Measurements from ENCODE around the gene CLBA1. TPM values are rescaled to one million over a fixed set of nuclear protein-coding genes. Genes with fewer than 3 reads are reported as not detected.

The CLBA1 gene
- total and polyA plus RNA-seq, 2 experiments from 2014 or later: 1.6 to 1.8 TPM

GRCh38 chr14:105026033-105026785 is 40.6 kb downstream of the CLBA1 start:
- ATAC-seq (no peak), DNase-seq (ENCODE audit: low spot score) (no peak)
- no peaks in the 10 kb centered on the region for H3K9me3 Mint-ChIP-seq
- no peak overlapping the region for H2AFZ ChIP-seq
- no peak overlapping the region for H3K27ac Mint-ChIP-seq
- H3K79me2 ChIP-seq (replicated peaks; ENCODE audit: insufficient read depth): peaks cover 15% of the 10 kb centered on the region
- H3K36me3 ChIP-seq (ENCODE audit: insufficient read depth): no peaks in the 10 kb centered on the region
- no peak for TF ChIP-seq ETS1 (IDR thresholded peaks at IDR 0.05)
- TF ChIP-seq JUNB (IDR thresholded peaks at IDR 0.05; ENCODE audit: unreplicated experiment): no peak
- no peak for TF ChIP-seq EZH2phosphoT487 (IDR thresholded peaks at IDR 0.05; ENCODE audit: unreplicated experiment)
- no peak for TF ChIP-seq ZNF462 (CRISPR knock-in tag; IDR thresholded peaks at IDR 0.05)
- TF ChIP-seq POLR2AphosphoS5 (IDR thresholded peaks at IDR 0.05; ENCODE audit: low read depth): no peak
- TF ChIP-seq EZH2 (IDR thresholded peaks at IDR 0.05; ENCODE audit: low read depth, unreplicated experiment): no peak
- TF ChIP-seq NANOG (IDR thresholded peaks at IDR 0.05; ENCODE audit: borderline replicate concordance): no peak
- TF ChIP-seq REST (IDR thresholded peaks at IDR 0.05; ENCODE audit: unreplicated experiment): no peak
- peaks cover 5% of the 10 kb centered on the region; the same call in 1 of the 2 replicates for H3F3A ChIP-seq (replicated peaks; ENCODE audit: low read depth)
- H3K4me2 ChIP-seq: no peak overlapping the region
- peaks cover 5% of the 10 kb centered on the region; the same call in 1 of the 2 replicates for H3K4me1 ChIP-seq (ENCODE audit: insufficient read depth)
- H3K27ac ChIP-seq (ENCODE audit: low read depth): no peak overlapping the region
- no peak overlapping the region for H3K4me3 ChIP-seq
- H4K20me1 ChIP-seq (replicated peaks; ENCODE audit: insufficient read depth): 0 out of 2 replicates have a peak, but pooled peaks cover 4% of the 10 kb centered on the region
- H3K4me1 Mint-ChIP-seq: peaks cover 19% of the 10 kb centered on the region
- peaks cover 18% of the 10 kb centered on the region for H3K27me3 Mint-ChIP-seq (ENCODE audit: insufficient read depth, low read depth, poor library complexity)
- peaks cover 7% of the 10 kb centered on the region for H3K27me3 ChIP-seq (ENCODE audit: insufficient read depth)
- H3K4me3 Mint-ChIP-seq: no peak overlapping the region
- no peaks in the 10 kb centered on the region for H3K9me2 ChIP-seq (ENCODE audit: insufficient read depth)
- no peaks in the 10 kb centered on the region for H3K36me3 Mint-ChIP-seq (ENCODE audit: low read depth)

All from GM23338 (cell line).